Spleen (tissue), 11 donors: ENCODE measurements around the gene SBK2. TPM values are rescaled to one million over a fixed set of nuclear protein-coding genes. Genes with fewer than 3 reads are reported as not detected.

Experiments
- DNase-seq: peaks from one replicate; pipeline ENCODE4 v3.0.0-alpha.2; 2020
- H3K27ac ChIP-seq, 8 donors: fragments of 200-600 bp; sonication (generic) in 7 of 8; 1 replicate in 4 of 8; 2 replicates in 4 of 8; pipeline versions ENCODE4 v1.5.0 to v1.8.0; 2016 to 2021; ENCODE audit warnings: inconsistent platforms in 4 of 8, mild to moderate bottlenecking in 4 of 8, moderate library complexity in 1 of 8
- H3K27me3 ChIP-seq, 7 donors: fragments of 200-600 bp; sonication (generic) in 6 of 7; replicated peaks in 1 of 7; 1 replicate in 4 of 7; 2 replicates in 3 of 7; pipeline versions ENCODE4 v1.5.0 to v1.8.0; 2016 to 2021; ENCODE audit warnings: inconsistent platforms in 3 of 7, mild to moderate bottlenecking in 1 of 7
- H3K36me3 ChIP-seq, 6 donors: fragments of 200-600 bp; sonication (generic) in 5 of 6; 1 replicate in 4 of 6; 2 replicates in 2 of 6; pipeline versions ENCODE4 v1.5.0 to v1.8.0; 2016 to 2021; ENCODE audit warnings: inconsistent platforms in 2 of 6
- H3K4me1 ChIP-seq, 6 donors: fragments of 200-600 bp; sonication (generic) in 5 of 6; 1 replicate in 3 of 6; 2 replicates in 3 of 6; pipeline versions ENCODE4 v1.5.0 to v1.8.0; 2016 to 2021; ENCODE audit warnings: inconsistent platforms in 3 of 6
- H3K4me3 ChIP-seq, 8 donors: fragments of 200-600 bp; sonication (generic) in 7 of 8; 1 replicate in 4 of 8; 2 replicates in 4 of 8; pipeline versions ENCODE4 v1.5.0 to v1.8.0; 2016 to 2021; ENCODE audit warnings: inconsistent platforms in 4 of 8, mild to moderate bottlenecking in 4 of 8, moderate library complexity in 2 of 8
- H3K9me3 ChIP-seq, 8 donors: fragments of 200-600 bp; sonication (generic) in 7 of 8; 1 replicate in 4 of 8; 2 replicates in 4 of 8; pipeline versions ENCODE4 v1.5.0 to v1.8.0; 2016 to 2021; ENCODE audit warnings: inconsistent platforms in 4 of 8
- POLR2A ChIP-seq, 3 donors: fragments of 450-650 bp; IDR thresholded peaks; one replicate each; pipeline ENCODE4 v1.5.1; 2017; ENCODE audit warnings: antibody characterized with exemption in 3 of 3, mild to moderate bottlenecking in 1 of 3
- POLR2AphosphoS5 ChIP-seq, 3 donors: sonication (generic); formaldehyde crosslinking; IDR thresholded peaks; one replicate each; pipeline ENCODE4 v1.5.1; 2017; ENCODE audit warnings: antibody characterized with exemption in 3 of 3
- WGBS, 5 donors: extraction: QIAGEN DNeasy Blood & Tissue Kit in 3 of 5; methylation state at CpG; one replicate each; pipeline versions ENCODE4 v1.1.5 to v1.1.7; 2013 to 2018; 5-methylcytosine and 5-hydroxymethylcytosine counted together
- intact Hi-C: fragments of 100-400 bp; cut with DNase I; formaldehyde crosslinking; loops from one replicate; pipeline ENCODE4 v1.15.0; 2023; ENCODE audit warnings: low total_unique reads
- polyA plus RNA-seq, 3 donors: library from polyadenylated mRNA; stranded (reverse); fragments of 200-250 nt; gene quantifications; one replicate each; pipeline ENCODE4 v1.2.1, GENCODE V29; 2013
- total RNA-seq, 7 donors: library from RNA; depleted of rRNA in 3 of 7; stranded (reverse); fragments of >200 nt in 3 of 7; fragmentation: NEBNext Ultra II Directional in 4 of 7; extraction: Animal tissue kit (Norgen Biotek cat#: 25700) in 4 of 7; gene quantifications; one replicate each; pipeline versions ENCODE4 v1.1.0 to v1.2.1, GENCODE V29; 2016 to 2021
- TF ChIP-seq, protein P1 (sequence below), 11 experiments: fragments of 200-600 bp in 7 of 11; fragments of 450-650 bp in 4 of 11; sonication (generic) in 4 of 11; IDR thresholded peaks in 8 of 11; conservative IDR thresholded peaks in 3 of 11; 1 replicate in 7 of 11; 2 replicates in 4 of 11; pipeline versions ENCODE4 v1.4.0 to v1.8.0; 2016 to 2021; ENCODE audit warnings: antibody characterized with exemption in 11 of 11, inconsistent platforms in 4 of 11, mild to moderate bottlenecking in 1 of 11
- donor health status: healthy with polysubstance abuse.
- donor health status: DM: no; HTN: no; CAD: no; lungs with moderate emphysema.
- donor health status: DM: no; HTN: no; CAD: no.
- donor health status: Bipolar disorder and iron deficiency.
- donor health status: healthy.
- donor health status: DM: no; HTN: no; CAD: no.
- donor health status: DM: yes; HTN: yes; CAD: no.

Gene SBK2
- total and polyA plus RNA-seq, 10 donors = not detected

DNA sequence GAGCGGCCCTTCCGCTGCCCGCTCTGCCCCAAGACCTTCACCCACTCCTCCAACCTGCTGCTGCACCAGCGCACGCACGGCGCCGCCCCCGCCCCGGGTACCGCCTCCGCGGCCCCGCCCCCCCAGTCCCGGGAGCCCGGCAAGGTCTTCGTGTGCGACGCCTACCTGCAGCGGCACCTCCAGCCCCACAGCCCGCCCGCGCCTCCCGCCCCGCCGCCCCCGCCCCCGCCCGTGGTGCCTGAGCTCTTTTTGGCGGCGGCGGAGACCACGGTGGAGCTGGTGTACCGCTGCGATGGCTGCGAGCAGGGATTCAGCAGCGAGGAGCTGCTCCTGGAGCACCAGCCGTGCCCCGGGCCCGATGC lies 55.2 kb downstream of the SBK2 start:
- TF ChIP-seq POLR2AphosphoS5 (IDR thresholded peaks at IDR 0.05) = no peak
- TF ChIP-seq POLR2A (IDR thresholded peaks at IDR 0.05) = no peak
- TF ChIP-seq, protein P1, sequence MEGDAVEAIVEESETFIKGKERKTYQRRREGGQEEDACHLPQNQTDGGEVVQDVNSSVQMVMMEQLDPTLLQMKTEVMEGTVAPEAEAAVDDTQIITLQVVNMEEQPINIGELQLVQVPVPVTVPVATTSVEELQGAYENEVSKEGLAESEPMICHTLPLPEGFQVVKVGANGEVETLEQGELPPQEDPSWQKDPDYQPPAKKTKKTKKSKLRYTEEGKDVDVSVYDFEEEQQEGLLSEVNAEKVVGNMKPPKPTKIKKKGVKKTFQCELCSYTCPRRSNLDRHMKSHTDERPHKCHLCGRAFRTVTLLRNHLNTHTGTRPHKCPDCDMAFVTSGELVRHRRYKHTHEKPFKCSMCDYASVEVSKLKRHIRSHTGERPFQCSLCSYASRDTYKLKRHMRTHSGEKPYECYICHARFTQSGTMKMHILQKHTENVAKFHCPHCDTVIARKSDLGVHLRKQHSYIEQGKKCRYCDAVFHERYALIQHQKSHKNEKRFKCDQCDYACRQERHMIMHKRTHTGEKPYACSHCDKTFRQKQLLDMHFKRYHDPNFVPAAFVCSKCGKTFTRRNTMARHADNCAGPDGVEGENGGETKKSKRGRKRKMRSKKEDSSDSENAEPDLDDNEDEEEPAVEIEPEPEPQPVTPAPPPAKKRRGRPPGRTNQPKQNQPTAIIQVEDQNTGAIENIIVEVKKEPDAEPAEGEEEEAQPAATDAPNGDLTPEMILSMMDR (IDR thresholded peaks at IDR 0.05 in 8 of 11, conservative IDR thresholded peaks at IDR 0.05 in 3 of 11) = no peak
- no peak for DNase-seq
- H3K9me3 ChIP-seq = no peaks in the 10 kb centered on the region

GRCh38 chr19:55481148-55481793 lies 55.7 kb downstream of the SBK2 start:
- TF ChIP-seq POLR2A (IDR thresholded peaks at IDR 0.05) (no peak), POLR2AphosphoS5 (IDR thresholded peaks at IDR 0.05) (no peak)
- TF ChIP-seq, protein P1 (IDR thresholded peaks at IDR 0.05 in 8 of 11, conservative IDR thresholded peaks at IDR 0.05 in 3 of 11) = no peak
- 96 to 98% (median 96%) methylated on average over 28 to 52 of the region's 52 CpGs for WGBS, 5 donors
- DNase-seq = no peak
- Histone ChIP-seq H3K36me3 (peaks cover 0 to 41% (median 25%) of the 10 kb centered on the region in 6 donors), H3K9me3 (no peaks in the 10 kb centered on the region), H3K27ac (no peak overlapping the region), H3K4me3 (no peak overlapping the region), H3K27me3 (peaks cover 0 to 15% (median 0%) of the 10 kb centered on the region in 7 donors), H3K4me1 (peaks cover 15 to 64% (median 42%) of the 10 kb centered on the region in 6 donors)
- intact Hi-C loops = no loop called here

More for the DNA sequence above, 55.2 kb downstream of the SBK2 start:
- 84 to 95% (median 91%) methylated on average over 12 to 40 of the region's 40 CpGs for WGBS, 5 donors
- Histone ChIP-seq H3K4me3 (no peak overlapping the region), H3K27me3 (peaks cover 0 to 15% (median 0%) of the 10 kb centered on the region in 7 donors), H3K27ac (no peak overlapping the region), H3K4me1 (peaks cover 15 to 68% (median 45%) of the 10 kb centered on the region in 6 donors), H3K36me3 (peaks cover 0 to 41% (median 25%) of the 10 kb centered on the region in 6 donors)
- intact Hi-C loops = no loop called here

- no peaks in the 10 kb centered on the region for H3K9me3 ChIP-seq
- no peak overlapping the region for H3K4me3 ChIP-seq
- 71 to 74% (median 74%) methylated on average over 14 to 15 of the region's 15 CpGs for WGBS, 5 donors
- intact Hi-C loops = no loop called here
- peaks cover 0 to 7% (median 0%) of the 10 kb centered on the region in 7 donors for H3K27me3 ChIP-seq
- H3K4me1 ChIP-seq = peaks cover 13 to 59% (median 40%) of the 10 kb centered on the region in 6 donors
- peaks cover 0 to 41% (median 25%) of the 10 kb centered on the region in 6 donors for H3K36me3 ChIP-seq
- peak overlapping the region in 2 of 8 donors; percentile 3 to 5 for H3K27ac ChIP-seq
- no peak for DNase-seq
- TF ChIP-seq POLR2AphosphoS5 (IDR thresholded peaks at IDR 0.05) (no peak), POLR2A (IDR thresholded peaks at IDR 0.05) (no peak)
- TF ChIP-seq, protein P1 (IDR thresholded peaks at IDR 0.05 in 8 of 11, conservative IDR thresholded peaks at IDR 0.05 in 3 of 11) = no peak
Measured at GRCh38 chr19:55479451-55480230, 57.3 kb downstream of the SBK2 start.

DNA sequence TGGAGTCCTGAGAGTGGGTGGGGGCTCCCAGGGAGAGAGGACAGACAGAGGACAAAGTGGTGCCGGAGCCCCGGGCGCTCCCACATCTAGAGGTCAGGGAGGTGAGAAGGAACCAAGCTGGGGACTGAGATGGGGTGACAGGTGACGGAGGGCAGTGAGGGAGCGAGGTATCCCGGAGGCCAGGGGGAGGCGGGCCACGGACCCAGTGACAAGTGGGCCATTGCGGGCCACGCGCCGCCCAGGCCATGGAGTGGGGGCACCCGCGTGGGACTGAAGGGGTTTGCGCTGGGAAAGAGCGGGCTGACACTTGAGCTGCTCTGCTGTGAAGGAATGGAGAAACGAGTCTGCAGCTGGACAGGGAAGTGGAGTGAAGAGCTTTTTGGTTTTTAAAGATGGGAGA lies 57.9 kb downstream of the SBK2 start:
- Histone ChIP-seq H3K27ac (peak overlapping the region in 1 of 8 donors; percentile 5), H3K9me3 (no peaks in the 10 kb centered on the region), H3K36me3 (peaks cover 0 to 38% (median 25%) of the 10 kb centered on the region in 6 donors), H3K27me3 (peaks cover 0 to under 1% (median 0%) of the 10 kb centered on the region in 7 donors), H3K4me3 (no peak overlapping the region), H3K4me1 (peaks cover 7 to 53% (median 34%) of the 10 kb centered on the region in 6 donors)
- 85 to 91% (median 90%) methylated on average over 17 of the region's 17 CpGs for WGBS, 5 donors
- TF ChIP-seq POLR2AphosphoS5 (IDR thresholded peaks at IDR 0.05) = peak in 2 of 3 donors; percentile 21 to 26
- TF ChIP-seq, protein P1 (IDR thresholded peaks at IDR 0.05 in 8 of 11, conservative IDR thresholded peaks at IDR 0.05 in 3 of 11) = no peak
- DNase-seq = no peak
- intact Hi-C loops = no loop called here
